GM23248 (cell line): ENCODE results near the gene DCTN1.

Experiments
- EZH2 ChIP-seq: fragments of 200-600 bp; sonication (generic); IDR thresholded peaks from 2 replicates; pipeline ENCODE4 v1.6.1; 2018; ENCODE audit warnings: antibody characterized with exemption, mild to moderate bottlenecking; ENCODE audit not compliant: insufficient read depth, poor library complexity, severe bottlenecking
- EZH2phosphoT487 ChIP-seq: fragments of 200-600 bp; sonication (generic); IDR thresholded peaks from 2 replicates; pipeline ENCODE4 v1.6.1; 2018; ENCODE audit warnings: antibody characterized with exemption, moderate library complexity, mild to moderate bottlenecking, low read depth; ENCODE audit not compliant: insufficient read depth

DNA sequence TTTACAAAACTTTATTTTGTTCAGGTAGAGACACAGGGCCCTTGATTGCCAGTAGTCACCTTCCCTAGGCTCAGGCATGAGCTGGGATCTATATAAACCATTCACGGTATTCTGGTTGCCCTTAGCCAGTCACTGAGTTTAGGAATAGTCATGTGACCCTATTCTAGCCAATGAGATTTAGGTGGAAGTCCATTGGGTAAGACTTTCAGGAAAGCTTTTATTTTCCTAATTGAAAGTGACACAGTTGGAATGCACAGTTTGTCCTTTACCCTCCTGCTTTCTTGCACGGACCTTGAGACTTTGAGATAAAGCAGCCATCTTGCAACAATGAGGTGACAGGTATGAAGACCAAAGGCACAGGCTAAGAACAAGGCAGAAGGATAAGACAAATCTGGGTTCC, 58.4 kb downstream of the DCTN1 start:
- TF ChIP-seq EZH2: no peak
- TF ChIP-seq EZH2phosphoT487: no peak
